T-helper 2 cell treated with Interferon-gamma antibody and Interleukin-4, amounts not matched to agents 100 ng/mL and 5 ng/mL, for 36 hours (primary cell): ENCODE results near the gene SMIM1. TPM values are rescaled to one million over a fixed set of nuclear protein-coding genes. Genes with fewer than 3 reads are reported as not detected.

ENCODE experiments used
- intact Hi-C: fragments of 100-400 bp; cut with micrococcal nuclease; formaldehyde crosslinking; loops from one replicate; pipeline ENCODE4 v1.15.1; 2023
- total RNA-seq: library from RNA; stranded (reverse); gene quantifications from 2 replicates; pipeline ENCODE4 v1.2.3, GENCODE V29; 2022

Gene SMIM1
- total RNA-seq, 1 donor from 2014 or later: not detected

DNA sequence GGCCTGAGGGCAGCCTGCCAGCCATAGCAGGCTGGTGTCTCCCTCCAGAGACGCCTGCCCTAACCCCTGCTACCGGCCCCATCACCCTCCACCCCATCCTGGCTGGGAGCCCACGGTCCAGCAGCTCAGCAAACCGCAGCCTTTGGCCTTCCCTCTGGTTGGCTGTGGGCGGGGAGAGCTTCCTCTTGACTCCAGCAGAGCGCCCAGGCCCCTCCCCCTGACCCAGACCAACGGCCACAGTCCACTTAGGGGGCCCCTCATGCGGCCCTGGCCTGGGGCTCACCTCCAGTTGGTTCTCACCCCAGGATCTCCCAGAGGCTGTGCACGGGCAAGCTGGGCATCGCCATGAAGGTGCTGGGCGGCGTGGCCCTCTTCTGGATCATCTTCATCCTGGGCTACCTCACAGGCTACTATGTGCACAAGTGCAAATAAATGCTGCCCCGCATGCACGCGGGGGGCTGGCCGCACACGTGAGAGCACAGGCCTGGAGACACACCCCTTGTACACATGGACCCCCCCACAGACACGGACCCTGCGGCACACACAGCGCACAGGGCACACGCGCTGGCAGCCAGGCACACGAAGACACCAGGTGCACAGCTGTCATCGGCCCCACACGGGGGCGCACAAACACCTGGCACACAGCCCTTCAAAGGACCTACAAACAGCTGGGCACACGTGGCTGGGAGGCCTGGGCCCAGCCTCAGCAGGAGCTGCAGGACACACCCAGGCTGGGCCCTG, 3.1 kb downstream of the SMIM1 start:
- intact Hi-C loops: loop anchor here (10.0 kb wide), 1 partner anchor 121 kb away; the partner anchor contains the start of genes TP73 and WRAP73

DNA sequence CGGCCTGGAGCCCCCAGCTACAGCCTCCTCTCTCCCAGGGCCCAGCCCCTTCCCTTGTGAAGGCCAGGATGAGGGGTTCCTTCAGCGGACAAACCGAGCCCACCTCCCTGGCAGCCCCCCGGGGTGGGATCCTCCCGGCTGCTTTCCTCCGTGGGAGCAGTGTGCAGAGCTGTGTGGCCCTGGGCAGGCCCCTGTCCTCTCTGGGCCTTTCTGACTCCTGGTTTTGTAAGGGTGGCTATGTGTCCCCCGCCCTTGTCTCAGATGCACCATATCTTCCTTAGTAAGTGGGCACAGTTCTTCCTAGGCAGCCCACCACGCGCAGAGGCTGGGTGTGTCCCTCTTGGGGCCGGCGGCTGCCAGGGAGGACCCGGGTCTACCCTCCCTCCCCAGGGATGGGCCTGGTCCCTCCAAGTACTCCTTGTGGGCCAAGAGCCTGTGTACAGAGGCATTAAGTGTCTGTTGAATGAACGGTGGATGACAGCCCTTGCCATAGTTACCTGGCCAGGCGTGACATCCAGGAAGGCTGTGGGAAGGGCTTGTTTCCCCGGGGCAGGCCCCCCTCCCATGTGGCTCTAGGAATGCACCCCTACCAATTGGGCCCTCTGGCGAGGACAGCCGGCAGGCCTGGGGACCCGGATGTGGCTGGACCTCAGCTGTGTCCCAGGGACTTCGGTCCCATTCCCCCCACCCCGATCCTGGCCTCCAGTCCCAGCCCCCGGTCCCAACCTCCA, 3.8 kb downstream of the SMIM1 start:
- intact Hi-C loops: loop anchor here (10.0 kb wide), 1 partner anchor 122 kb away; the partner anchor contains the start of genes TP73 and WRAP73

DNA sequence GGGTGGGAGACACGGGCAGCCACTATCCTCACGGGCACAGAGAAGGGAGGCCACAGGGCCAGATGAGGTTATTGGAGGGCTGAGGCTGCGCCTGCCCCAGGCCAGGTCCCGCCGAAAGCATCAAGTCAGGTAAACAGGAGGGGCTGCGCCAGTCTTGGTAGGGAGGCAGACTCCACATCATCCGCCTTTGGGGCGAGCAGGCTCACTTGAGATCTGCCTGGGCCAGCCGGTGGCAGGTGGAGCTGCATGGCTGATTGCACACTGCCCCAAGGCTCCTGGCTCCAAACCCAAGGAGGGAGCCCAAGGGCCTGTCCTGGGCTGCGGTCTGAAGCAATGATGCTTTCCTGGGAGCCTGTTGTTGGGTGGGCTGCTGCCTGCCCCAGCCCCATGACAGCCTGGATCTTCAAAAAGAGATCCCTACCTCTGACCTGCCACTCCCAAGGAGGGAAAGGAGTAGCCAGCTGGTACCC, 4.6 kb downstream of the SMIM1 start:
- intact Hi-C loops: loop anchor here (10.0 kb wide), 1 partner anchor 122 kb away; the partner anchor contains the start of genes TP73 and WRAP73

DNA sequence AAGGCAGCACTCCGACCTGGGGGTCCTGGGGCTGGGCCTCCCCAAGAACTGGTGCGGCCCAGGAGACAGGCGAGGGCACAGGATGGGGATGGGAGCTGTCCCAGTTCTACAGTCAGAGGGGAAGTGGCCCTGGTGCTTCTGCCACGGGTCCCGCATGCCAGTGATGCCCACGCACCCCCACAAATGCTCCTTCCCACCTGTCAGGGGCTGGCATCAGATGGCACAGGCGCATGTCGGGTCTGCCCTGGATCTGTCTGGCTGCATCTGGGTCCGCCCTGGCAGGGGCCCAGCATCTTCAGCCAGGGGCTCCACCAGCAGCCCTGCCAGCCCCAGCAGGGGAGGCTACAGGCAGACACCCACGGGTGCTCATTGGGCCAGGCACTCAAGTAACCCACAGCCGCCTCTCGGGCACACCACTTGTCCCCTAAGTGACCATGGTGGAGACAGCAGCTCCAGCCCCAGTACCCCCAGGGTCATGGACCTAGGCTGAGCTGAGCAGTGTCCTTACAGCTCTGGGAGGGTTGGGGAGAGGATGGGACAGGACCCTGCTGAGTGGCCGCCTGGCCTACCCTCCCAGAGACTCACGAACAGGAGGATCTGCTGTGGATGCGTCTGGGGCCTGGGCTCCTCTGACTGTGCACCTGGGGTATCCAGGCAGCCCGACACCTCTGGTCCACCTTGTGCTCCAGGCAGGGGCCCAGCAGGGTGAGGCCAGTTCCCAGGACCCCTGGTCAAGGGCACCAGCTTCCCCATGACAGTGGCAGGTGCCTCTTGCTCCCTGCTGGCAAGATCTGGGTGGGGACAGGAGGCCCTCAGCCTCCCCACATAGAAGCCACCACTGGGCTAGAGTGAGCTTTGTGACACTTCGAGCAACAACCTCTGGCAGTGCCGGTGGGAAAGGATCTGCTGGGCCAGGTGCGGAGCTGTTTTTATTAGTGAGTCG, 5.4 kb downstream of the SMIM1 start:
- intact Hi-C loops: loop anchor here (10.0 kb wide), 1 partner anchor 123 kb away; the partner anchor contains the start of genes TP73 and WRAP73

DNA sequence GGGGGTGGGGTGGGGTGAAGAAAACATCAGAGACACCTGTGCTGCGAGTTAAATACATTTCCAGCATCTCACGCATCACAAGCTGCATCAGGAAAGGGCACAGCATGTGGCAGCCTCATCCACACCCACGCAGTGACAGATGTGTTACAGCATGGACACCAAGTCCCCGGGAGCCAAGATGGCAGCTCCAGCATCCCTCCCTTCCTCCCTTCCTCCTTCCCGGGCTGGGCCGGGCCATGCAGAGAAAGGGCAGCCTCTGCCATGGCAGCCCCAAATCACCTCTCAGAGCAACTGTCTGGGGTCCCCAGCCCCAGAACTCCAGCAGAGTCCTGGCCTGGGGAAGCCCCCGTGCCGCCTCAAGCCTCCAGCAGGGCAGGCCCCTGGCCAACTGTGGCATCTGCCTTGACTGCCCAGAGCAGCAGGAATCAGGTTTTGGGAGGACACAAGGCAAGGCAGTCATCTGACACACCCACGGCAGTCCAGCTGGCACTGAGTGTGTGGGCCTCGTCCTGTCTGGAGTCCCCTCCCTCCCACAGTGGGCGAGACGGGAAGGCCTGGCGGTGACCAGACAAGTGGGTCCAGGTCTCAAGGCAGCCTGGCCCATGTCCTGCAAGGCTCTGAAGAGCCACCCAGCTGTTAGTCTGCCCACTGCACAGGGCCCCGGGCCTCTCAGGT, 6.2 kb downstream of the SMIM1 start:
- intact Hi-C loops: loop anchor here (10.0 kb wide), 1 partner anchor 124 kb away; the partner anchor contains the start of genes TP73 and WRAP73

DNA sequence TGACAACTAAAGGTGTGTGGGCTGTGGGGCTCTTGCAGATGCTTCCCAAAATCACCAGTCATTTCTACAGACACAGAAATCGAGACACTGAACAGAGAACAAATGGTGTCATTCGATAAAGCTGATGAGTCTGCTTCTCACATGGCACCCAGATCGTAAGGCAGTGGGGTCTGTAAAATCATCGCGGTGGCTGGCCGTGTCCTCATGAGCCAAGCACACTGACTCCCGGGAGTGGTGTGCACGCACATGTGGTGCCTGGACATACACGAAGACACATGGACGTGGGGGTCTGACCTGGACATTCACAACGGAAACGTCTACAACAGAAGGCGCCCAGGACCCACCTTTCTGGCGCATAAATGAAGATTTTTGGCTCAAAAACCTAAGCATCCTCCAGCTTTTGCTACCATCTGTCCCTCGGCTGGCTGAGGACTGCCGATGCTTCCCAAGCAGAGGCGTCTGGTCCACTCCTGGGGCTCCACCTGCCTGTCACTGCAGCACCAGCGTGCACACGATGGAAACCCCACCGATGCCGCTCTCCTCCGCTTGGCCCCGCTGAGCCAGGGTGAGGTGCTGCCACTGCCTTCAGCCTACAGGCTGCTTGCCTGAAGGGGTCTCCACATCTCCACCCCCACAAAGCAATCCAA, 6.8 kb downstream of the SMIM1 start:
- intact Hi-C loops: loop anchor here (10.0 kb wide), 1 partner anchor 125 kb away; the partner anchor contains the start of genes TP73 and WRAP73

DNA sequence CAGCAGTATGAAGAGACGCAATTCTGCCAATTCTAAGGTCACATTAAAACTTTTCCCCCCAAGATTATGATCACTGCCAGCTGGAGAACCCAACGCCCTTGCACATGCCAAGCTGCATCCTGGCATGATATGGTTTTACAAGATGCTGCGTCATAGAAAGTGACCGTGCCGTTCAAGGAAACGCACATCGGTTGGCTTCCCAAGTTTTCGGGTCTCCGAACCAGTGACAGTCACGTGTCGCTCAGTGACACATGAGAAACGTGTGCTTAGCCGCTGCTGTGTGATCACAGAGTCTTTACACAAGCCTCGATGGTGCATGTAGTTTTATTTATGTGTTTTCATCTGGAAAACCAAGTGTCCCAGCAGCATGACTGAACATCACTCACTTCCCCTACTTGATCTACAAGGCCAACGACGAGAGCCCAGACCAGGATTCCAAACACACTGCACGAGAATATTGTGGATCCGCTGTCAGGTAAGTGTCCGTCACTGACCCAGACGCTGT, 7.4 kb downstream of the SMIM1 start:
- intact Hi-C loops: loop anchor here (10.0 kb wide), 1 partner anchor 125 kb away; the partner anchor contains the start of genes TP73 and WRAP73

DNA sequence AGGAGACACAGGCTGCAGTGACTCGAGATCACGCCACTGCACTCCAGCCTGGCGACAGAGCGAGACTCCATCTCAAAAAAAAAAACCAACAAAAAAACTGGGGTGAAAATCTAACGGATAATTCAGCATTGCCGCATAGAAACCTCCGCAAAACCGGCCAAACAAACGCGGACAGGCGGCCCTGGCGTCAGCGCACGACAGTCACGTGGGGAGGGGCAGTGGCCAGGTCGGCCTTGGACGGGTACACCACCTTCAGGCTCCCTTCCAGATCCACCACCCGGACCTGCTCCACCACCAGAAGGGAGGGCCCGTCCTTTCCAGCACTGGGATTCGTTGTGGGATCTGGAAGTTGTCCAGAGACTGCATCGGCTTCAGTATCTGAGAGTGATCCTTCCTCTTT, 8.4 kb downstream of the SMIM1 start:
- intact Hi-C loops: no loop called here

DNA sequence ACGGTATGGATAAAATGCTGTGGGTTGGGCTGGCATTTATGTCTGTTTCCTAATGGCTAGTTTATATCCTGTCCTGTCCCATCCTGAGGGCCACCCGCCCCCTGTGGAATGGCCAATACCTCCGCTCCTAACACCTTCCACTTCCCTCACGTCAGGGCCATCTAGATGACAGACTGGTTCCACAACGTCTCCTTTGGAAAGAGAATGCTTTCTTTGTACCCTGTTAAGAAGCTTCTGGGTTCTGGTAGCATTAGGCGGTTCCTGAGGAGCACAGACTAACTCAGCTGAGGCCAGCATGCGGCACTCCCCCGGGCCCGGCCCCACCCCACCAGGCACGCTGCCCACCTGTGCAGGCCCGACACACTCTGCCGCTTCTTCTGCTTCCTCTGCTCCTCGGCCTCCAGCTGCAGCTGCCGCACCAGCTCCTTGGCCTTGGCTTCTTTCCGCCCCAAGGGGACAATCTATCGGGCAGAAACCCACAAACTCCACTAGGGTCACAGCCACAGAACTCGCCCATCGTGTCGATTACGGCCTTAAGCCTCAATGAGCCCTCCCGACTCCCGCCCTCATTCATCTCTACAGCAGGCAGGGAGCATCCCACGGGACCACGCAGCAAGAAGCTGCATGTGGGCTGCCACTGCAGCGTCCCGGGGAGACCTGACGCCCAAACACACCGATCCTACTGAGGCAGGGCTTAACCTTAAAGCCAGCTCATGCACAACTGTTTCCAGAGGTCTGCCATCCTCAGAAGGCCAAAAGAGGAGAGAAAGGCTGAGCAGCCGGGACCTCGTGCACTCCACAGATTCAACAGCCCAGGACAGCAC, 11.3 kb downstream of the SMIM1 start:
- intact Hi-C loops: no loop called here

DNA sequence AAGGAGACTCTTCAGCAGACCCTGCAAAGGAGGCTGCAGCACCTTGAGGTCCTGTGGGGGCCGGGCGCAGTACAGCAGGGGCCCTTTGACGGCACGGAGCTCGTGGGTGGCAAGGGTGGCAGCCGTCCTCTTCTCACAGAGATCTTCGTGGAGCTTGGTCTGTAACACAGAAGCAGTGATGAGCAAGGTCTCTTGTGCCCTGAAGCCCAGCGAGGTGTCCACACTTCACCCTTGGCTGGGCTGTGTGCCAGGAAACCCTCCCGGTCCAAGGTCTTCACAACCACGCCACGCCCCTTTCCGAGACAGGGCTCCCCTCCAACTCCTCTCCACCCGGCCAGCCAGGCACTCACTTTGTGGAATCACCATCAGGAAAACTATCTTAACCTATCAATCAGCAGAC, 12.5 kb downstream of the SMIM1 start:
- intact Hi-C loops: no loop called here

DNA sequence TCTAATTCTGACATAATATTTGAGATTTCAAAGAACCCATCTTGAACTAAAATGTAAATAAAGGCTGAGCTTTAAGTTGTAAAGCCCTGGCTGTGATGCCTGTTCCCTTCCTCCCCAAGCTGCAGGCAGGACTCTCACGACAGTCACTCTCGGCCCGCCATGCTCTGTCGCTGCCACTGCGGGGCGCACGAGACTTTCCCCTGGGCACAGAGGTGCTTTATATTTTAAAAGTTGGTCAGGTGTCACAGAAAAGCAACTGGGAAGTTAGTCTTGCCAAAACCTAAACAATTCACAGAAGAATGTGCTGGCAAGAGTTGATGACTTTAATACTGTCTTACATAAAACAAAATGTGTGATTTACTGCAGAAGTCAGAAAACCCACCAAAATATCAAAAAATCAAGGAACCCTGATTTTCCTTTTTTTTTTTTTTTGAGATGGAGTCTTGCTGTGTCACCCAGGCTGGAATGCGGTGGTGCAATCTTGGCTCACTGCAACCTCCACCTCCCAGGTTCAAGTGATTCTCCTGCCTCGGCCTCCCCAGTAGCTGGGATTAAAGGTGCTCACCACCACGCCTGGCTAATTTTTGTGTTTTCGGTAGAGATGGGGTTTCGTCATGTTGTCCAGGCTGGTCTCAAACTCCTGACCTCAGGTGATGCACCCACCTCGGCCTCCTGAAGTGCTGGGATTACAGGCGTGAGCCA, 13.1 kb downstream of the SMIM1 start:
- intact Hi-C loops: no loop called here

DNA sequence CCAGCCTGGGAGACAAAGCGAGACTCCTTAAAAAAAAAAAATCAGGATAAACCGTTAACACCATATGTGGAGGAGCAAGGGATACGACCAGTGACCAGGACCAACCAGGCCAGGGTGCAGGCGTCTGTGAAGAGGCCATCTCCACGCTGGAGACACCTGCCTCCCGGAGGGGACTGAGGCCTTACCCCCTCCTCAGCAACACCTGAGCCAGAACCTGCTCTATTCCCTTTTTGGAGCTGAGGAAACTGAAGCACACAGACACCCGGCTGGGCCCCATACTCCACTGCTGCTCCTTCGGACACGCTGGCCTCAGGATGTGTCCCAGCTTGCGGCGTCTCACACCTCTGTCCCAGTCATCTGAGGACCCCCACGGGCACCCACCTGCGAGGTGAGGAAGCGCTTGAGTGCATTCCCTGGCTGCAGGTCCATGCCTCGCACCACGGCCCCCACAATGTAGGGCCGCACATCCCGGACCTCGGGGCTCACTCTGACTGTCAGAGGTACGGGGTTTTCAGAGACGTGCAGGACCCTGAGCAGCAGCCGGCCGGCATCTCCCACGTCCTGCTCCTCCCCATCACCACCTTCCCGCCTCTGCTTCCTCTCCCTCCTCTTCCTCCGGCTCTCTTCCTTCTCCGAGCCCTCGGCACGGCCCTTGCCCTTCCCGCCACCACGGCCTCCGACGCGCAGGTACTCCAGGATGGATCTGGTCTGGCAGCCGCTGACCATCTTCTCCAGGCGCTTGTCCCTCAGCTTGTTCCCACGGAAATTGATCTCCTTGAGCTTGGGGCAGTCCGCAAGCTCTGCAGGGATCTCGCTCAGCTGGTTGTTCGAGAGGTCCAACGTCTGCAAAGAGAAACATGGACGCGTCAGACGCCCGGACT, 14.2 kb downstream of the SMIM1 start:
- intact Hi-C loops: no loop called here

DNA sequence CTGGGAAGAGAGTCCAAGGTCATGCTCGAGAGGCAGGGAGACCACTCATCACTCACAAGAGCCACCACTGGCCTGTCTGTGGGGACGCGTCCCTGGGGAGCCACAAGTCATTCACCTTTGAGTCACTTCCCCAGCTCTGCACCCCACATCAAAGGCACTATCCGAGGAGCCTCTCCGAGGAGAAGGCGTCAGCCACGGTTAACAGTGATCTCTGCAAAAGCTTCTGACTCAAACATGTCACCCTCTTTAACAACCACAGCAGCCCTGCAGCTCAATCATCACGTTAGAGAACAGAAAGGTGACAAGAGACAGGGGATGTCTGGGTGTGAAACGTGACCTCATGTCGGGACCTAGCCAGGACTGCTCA, 14.8 kb downstream of the SMIM1 start:
- intact Hi-C loops: no loop called here

DNA sequence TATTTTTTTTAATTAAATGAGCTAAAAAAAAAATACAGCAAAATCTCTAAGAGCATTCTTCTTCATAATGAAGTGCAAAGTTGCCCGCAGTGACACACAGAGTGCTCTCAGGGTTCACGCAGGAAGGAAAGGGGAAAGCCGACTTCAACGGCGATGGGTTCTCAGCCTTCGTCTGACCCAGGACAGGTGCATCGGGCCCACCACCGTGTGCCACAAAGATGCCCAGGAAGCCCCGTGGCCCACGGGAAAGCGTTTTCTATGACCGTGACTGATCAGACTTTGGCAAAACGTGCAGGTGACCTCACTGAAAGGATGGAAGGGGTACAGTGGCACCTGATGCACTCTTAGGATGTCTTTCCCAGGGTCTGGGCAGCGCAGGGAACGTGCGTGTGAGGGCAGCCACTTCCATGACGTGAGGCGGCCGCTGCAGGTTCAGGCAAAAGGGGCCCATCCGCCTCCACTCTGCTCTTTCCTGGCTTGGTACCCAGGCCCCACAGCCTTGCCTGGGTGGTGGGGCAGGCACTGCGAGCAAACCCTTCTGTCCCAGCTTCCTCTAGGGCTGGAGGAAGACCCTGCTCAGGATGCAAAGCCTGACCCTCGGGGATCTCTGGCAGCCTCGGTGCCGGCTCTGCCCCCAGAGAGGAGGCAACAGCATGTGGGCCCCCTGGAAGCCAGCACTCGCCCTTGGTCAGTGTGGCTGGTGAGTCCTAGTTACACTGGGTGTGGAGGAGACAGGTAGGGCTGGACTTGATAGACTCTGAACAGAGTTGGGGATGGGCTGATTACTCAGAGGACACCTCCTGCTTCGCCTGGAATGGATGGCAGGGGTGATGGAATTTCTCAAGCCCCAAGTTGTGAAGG, 15.4 kb downstream of the SMIM1 start:
- intact Hi-C loops: no loop called here

DNA sequence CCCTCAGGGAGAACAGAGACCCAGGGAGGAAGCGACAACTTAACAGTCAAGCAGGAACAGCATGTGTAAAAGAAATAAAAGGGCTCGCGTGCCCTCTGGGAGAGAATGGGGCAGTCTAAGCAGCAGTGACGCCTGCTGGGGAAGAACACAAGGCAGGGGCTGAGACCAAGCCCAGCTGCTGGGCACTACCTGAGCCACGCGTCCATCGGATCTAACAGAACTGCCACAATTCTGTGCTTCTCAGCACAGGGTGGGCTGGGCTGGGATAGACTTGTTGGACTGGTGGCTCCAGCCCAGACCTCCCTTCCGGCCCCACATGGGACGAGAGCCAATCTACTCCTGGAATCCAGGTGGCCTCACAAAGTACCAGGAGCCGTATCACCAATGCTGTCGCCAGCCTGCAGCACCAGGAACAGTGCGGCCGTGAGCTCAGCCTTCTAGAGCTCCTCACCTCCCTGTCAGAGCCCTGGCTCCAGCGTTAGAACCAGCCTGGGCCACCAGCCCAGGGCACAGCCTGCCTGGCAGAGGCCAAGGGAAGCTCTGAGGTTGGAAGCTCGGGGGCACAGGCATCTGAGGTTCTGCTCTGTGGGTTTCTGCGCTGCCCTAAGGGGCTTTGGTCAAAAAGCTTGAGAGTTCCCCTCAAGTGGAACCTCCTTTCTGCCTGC, 16.3 kb downstream of the SMIM1 start:
- intact Hi-C loops: no loop called here
